ENCODE measurements around the gene CEP76.
A peak's percentile ranks its signal among the peaks of the same experiment; 100 is the strongest.
"Not testable (repeated sequence)": the region's sequence is repeated elsewhere in the genome, so short reads cannot be mapped to it uniquely, and the experiment has no call there.

Gene CEP76

DNA sequence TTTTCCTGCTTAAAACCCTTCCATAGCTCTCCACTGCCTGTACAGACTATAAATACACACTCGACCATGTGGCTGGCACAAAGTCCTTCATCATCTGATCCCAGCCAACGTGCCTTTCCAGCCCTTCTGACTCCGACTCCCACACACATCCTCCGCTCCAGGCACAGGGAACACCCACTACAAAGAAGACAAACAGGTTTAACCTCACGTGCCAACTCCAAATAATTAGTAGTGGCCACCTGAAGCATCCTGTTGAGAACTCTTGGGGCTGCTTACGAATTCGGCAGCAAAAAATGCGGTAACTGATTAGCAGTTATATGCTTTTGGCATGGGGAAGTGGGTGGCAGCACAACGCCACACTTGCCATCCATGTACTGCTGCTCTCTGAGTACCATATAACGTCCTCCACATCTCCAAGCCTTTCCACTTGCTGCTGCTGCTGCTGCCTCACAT lies 56.7 kb downstream of the CEP76 start:
- FAIRE-seq = no peak
- DNase-seq (ENCODE audit: low spot score) = no peak

DNA sequence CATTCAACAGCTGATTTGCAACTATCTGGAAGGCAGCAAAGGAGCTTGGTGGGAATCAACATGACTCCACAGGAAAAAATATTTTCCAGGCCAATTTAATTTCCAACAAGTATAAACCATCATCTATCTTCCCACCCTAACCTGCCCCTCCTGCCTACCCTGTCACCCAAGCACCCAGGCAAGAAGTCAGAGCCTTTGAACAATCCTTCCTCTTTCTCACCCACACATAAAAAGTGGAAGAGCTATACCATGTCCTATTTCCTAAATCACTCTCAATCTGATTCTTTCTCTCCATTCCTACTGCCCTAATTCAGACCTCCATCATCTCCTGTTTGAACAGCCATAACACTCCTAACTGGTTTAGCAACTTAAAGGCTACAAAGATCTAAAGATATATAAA lies 57.3 kb downstream of the CEP76 start:
- FAIRE-seq (no peak), DNase-seq (ENCODE audit: low spot score) (no peak)

DNA sequence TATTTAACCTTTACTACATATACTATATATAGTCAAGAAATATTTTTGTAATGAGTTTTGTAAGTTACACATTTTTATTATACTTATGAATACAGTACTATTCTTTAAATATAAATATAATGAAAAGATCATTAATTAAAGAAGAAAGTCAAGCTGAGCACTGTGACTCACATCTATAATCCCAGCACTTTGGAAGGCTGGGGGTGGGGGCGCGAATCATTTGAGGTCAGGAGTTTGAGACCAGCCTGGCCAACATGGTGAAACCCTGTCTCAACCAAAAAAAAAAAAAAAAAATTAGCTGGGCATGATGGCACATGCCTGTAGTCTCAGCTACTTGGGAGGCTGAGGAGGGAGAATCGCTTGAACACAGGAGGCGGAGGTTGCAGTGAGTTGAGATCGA lies 58.8 kb downstream of the CEP76 start:
- DNase-seq (ENCODE audit: low spot score) = not testable (repeated sequence)
- peak; percentile 55 for FAIRE-seq

DNA sequence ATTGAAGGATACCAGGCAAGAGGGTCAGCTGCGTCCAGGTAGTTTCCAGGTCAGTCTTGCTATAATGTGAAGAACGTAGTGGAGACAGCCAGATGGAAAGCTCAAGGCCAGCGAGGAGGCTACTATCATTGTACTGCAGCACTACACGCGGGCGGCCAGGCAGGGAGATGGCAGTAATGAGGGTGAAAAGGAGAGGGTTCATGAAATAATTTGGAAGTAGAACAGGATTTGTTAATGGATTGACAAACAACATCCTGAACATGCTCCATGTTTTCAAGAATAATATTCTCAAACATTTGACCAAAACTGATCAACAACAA lies 61.7 kb downstream of the CEP76 start:
- DNase-seq (ENCODE audit: low spot score) = no peak
- no peak for FAIRE-seq

DNA sequence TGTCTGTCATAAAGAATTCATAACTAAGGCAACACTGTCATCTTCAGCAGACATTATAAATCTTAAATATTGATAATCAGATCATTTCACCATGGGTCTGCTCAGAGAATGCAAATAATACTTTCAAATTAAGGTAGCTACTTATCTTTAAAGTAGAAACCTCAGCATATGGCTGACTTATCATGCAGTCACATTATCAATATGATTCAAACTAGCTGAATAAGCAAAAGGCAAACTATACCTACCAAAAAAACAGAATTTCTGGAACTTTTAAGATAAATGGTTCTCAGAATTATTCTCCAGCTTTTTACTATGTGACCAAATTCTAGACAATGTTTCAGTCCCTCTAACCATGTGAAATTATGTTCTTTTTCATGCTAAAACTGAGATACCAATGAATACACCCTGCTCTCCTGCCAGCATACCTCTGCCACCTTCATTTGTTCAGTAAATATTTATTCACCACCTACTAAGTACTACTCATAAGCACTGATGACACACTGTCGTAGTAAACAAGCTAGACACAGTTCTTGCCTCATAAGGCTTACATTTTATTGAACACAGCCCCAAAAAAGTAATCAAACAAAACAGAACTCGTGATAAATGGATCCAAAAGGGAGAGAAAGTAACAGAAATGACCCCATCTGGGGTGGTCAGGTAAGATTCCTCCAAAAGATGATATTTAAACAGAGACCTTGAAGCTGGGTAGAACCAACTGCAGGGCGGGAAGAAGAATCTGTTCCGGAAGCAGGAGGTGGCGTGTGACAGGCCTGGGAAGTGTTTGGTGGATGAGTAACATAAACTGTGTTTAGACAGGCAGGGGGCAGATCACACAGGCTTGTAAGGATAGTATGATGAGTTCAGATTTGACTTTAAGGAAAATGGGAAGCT lies 62.3 kb downstream of the CEP76 start:
- peak; percentile 54 for DNase-seq (ENCODE audit: low spot score)
- FAIRE-seq = peak; percentile 80

DNA sequence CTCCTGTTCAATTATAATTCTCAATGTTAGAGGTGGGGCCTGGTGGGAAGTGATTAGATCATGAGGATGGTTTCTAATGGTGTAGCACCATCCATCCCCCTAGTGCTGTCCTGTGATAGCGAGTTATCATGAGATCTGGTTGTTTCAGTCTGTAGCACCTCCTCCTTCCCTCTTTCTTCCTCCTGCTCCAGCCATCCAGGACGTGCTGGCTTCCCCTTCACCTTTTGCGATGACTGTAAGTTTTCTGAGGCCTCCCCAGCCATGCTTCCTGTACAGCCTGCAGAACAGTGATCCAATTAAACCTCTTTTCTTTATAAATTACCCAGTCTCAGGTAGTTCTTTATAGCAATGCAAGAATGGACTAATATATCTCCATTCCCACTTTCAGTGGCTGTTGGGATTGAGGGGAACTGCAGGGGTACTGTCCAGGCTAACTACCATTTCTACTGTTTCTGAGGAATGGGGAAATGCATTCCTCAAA lies 63.8 kb downstream of the CEP76 start:
- FAIRE-seq (no peak), DNase-seq (ENCODE audit: low spot score) (no peak)

DNA sequence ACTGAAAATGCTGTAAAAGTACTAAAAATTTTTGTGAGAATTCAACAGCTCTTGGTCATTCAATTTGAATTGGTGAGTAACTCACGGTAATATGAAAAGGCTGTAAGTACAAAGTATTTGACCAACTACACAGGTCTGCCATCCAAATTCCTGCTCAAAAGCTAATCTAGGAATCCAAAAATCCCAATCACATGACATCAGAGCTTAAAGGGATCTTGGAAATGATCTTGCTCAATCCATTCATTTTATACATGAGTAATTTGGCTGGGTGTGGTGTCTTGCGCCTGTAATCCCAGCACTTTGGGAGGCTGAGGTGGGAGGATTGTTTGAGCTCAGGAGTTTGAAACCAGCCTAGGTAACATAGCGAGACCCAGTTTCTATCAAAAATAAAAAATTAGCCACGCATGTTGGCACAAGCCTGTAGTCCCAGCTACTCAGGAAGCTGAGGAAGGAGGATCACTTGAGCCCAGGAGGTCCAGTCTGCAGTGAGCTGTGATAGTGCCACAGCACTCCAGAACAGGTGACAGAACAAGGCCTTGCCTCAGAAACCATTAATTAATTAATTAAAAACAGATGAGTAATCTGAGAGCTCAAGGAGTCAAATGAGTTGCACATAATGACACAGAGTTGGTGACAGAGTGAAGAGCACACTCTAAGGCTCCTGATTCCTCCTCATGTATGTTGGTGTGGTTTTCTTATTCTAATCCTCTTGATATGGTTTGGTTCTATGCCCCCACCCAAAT lies 64.5 kb downstream of the CEP76 start:
- FAIRE-seq = no peak

DNA sequence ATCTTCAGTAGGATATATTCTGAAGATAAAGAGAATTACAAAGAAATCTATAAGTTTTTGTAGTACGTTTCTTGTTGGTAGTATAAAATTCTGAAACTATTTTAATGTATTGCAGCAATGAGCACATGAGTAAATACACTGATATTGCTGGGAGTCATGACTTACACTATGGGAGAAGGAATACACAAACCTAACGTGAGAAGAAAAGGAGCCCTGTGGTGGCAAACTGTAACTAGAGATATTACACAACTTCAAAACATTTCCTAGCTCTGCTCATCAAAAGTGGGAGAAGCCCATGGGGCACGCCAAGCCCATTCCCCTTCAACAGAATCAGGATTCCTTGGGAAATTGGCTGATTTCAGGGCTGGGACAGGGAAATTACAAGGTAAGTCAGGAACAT lies 65.1 kb downstream of the CEP76 start:
- no peak for DNase-seq (ENCODE audit: low spot score)
- FAIRE-seq = no peak

More for the DNA sequence above, 64.5 kb downstream of the CEP76 start:
- DNase-seq (ENCODE audit: low spot score) = no peak

DNA sequence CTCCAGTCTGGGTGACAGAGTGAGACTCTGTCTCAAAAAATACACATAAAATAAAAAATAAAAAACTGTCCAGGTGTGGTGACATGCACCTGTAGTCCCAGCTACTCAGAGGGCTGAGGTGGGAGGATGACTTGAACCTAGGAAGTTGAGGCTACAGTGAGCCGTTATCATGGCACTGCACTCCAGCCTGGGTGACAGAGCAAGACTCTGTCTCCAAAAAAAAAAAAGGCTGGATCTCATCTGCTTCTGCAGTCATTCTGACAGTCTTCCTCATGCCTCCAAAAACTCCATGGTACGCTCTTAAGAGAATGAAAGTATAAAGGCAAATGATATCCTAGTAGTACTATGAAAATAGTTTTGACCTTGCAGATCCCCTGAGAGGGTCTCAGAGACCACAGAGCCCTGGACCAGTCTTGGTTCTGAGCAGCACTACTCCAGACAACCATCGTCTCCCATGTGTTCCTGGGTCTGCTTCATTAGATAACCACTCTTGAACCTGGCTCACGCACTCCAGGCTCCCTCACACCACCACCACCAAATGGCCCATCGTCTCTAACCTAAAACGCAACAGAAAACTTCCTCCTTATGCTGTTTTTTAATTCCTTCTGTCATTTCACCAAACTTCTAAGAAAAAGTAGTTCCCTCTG lies 70.6 kb downstream of the CEP76 start:
- FAIRE-seq = no peak
- DNase-seq (ENCODE audit: low spot score) = no peak

DNA sequence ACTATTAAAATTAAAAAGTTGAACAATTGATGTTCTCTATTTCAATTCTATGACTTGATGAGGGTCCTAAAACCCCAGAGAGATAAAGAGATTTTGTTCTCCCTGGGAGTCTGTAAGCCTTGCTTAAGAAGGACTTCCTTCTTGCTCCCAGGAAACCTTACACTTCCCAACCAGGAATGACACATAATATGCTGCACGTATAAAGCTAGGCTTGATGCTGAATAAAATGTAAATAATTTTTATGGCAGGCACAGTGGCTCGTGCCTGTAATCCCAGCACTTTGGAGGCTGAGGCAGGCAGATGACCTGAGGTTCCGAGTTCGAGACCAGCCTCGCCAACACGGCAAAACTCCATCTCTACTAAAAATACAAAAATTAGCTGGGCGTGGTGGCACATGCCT lies 72.4 kb downstream of the CEP76 start:
- peak; percentile 48 for DNase-seq (ENCODE audit: low spot score)

DNA sequence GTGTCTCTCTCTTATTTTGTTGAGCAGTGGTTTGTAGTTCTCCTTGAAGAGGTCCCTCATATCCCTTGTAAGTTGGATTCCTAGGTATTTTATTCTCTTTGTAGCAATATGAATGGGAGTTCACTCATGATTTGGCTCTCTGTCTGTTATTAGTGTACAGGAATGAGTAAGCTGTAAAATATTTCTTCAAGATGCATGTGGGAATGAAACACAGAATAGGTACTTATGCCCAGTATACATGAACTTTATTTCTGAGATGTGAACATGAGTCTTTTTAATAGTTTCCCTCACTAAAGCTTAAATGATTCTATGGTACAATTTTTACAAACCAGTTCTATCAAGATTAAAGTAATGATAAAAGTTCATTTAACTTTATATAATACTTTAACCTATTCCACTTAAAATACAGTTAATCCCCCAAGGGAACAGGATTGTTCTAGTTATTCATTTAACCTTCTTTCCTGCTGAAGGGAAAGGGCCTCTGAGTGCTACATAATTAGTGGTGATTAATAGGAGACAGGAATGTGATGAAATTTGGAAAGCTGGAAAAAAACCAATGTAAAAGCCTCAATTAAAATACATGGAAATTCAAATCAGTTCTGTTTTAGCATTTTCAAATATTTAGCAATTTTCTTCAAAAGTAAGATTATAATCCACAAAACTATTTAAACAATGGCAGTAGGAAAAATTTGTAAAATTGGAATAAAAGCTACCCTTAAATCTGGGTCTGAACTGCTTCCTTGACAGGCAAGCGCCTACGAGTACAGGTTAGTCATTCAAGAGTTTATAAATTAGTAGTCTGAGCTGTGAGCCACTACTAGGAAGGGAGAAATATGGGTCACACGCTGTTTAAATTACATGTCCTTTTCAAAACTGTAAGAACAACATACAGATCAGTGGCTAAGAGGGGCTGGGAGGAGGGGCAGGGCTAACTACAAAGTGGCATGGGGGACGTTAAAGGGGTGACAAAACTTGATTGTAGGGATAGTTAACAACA lies 73.5 kb downstream of the CEP76 start:
- peak; percentile 86 for FAIRE-seq
- DNase-seq (ENCODE audit: low spot score) = peak; percentile 66

More for the DNA sequence above, 72.4 kb downstream of the CEP76 start:
- FAIRE-seq = no peak

DNA sequence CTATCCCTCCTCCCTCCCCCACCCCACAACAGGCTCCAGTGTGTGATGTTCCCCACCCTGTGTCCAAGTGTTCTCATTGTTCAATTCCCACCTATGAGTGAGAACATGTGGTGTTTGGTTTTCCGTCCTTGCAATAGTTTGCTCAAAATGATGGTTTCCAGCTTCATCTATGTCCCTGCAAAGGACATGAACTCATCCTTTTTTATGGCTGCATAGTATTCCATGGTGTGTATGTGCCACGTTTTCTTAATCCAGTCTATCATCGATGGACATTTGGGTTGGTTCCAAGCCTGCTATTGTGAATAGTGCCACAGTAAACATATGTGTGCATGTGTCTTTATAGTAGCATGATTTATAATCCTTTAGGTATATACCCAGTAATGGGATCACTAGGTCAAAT lies 75.3 kb downstream of the CEP76 start:
- not testable (repeated sequence) for DNase-seq (ENCODE audit: low spot score); FAIRE-seq

DNA sequence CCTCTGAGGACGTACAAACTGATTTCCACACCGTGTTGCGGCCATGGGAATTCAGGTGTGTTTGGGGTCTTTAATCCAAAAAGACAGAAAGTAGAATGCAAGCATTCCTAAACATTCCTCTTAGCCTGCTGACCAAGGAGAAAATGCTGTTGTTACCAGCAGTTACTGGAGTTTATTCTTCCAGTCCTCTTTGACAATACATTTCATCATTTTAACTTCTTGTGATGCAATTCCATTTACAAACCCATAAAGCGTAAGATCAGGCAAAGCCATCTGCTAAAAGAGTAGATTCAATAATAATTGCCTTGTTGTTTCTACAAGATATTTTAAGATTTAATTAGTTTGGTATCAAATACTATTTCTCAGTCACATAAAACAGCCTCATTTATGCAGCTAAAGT lies 77.3 kb downstream of the CEP76 start:
- FAIRE-seq = no peak
- no peak for DNase-seq (ENCODE audit: low spot score)
